GM18858 (cell line): ENCODE measurements around the gene INTS1.
"Not testable (repeated sequence)": the region's sequence is repeated elsewhere in the genome, so short reads cannot be mapped to it uniquely, and the experiment has no call there.

Experiments
- ATAC-seq: cut with Tn5 transposase; IDR thresholded peaks from one replicate; pipeline ENCODE4 v1.9.1; 2021; ENCODE audit not compliant: unreplicated experiment

The INTS1 gene

DNA sequence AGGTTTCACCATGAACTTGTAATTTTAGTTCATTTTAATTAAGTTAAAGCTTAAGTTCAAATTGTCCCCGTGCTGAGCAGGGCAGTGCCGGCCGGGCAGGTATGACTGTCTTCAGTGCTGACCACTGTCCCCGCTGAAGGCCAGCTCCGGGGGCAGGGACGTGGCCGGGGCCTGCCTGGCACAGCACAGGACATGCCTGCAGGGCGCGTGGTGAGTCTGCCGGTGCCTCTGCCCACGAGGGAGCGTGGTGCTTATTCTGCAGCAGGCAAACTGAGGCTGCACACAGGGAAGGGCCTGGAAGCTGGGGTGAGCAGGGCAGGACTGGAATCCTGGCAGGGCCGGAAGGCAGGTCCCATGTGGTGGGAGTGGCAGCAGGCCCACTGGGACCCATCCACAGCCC is 54.7 kb downstream of the INTS1 start:
- no peak for ATAC-seq

DNA sequence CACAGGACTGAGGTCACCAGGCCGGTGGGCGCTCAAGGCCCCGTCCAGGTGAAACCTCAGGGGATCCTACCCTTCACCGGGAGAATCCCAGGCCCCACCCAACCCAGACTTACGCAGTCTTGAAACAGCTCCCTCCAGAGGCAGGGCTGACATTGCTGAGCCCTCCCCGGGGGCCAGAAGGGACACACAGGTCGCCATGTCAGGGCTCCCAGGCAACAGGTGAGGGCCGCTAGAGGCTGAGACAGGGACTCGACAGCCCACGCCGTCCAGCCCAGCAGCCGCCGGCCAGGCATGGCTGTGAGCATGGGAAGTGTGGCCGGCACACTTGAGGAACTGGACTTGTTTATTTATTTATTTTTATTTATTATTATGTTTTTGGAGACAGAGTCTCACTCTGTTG is 55.2 kb downstream of the INTS1 start:
- ATAC-seq, result no peak

DNA sequence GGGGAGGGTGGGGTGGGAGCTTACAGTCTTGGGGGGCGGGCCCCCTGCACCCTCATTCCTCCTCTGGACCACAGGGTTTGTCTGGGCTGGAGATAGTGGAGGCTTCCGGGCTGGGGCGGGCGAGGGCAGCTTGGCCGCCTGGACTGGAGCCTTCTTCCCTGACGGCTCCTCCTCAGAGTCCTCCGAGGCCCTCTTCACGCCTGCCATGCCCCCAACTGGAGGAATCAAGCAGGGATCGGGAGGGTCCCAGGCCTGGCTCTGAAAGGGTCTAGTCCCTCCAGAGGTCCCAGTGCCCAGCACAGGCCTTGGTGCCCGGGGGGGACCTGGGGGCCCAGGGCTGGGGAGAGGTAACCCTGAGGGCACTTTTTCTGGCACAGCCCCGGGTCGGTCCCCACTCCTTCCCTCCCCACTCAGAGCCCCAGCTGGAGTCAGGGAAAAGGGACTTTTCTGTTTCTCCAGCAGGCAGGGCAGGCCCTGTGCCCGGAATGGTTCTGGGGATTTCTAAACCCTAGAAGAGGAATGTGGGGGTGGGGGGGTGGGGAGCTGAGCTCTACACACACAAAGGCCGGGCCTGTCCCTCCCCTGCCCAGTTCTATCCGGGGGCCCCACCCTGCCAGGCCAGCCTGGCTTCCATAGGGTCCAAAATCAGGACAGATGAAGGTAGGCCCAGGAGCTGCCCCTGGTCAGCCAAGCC is 56.5 kb downstream of the INTS1 start:
- no peak for ATAC-seq

DNA sequence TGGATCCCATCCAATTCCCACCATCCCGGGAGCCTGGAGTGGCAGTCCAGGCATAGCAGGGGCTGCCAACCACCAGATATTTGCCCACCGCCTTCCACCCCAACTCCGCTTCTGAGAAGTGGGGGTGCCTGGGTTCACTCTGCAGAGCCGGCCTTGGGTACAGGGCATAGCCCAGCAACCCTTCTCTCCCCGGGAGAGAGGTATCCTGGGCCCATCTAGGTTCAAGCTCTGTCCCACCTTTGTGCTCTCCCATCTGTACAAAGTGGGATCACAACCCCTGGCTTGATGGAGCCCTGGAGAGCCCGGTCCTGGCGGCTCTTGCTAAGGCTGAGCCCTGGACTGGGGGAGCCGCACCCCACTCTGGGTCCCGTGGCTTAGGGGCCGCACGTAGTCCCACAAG is 57.1 kb downstream of the INTS1 start:
- no peak for ATAC-seq

DNA sequence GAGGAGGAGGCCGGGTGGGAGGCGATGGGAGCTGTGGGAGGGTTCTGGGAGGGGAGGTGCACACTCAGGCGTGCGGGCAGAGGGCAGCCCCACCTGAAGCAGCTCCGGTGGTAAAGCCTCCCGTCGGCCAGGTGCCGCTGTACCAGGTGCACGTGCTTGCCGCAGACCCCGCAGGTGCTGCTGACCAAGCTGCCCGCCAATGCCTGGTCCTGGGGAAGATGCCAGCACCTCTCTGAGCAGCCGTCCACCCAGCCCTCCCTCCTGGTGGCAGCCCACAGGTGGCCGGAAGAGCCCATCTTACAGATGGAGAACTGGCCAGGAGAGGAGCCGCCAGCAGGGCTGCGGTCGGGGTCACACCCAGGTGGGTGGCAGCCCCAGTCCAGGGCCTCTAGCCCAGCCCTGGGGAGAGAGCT is 57.6 kb downstream of the INTS1 start:
- ATAC-seq, result no peak

DNA sequence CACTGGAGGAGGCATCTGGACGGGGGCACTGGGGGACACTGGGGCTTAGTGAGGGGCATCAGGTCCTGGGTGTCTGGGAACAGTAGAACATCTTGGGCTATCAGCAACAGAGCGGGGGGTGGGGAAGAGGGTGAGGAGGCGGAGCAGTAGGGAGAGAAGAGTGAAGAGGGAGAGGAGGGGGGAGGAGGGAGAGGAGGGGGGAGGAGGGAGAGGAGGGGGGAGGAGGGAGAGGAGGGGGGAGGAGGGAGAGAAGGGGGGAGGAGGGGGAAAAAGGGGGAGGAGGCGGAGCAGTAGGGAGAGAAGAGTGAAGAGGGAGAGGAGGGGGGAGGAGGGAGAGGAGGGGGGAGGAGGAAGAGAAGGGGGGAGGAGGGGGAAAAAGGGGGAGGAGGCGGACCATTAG is 58.2 kb downstream of the INTS1 start:
- ATAC-seq, result not testable (repeated sequence)

DNA sequence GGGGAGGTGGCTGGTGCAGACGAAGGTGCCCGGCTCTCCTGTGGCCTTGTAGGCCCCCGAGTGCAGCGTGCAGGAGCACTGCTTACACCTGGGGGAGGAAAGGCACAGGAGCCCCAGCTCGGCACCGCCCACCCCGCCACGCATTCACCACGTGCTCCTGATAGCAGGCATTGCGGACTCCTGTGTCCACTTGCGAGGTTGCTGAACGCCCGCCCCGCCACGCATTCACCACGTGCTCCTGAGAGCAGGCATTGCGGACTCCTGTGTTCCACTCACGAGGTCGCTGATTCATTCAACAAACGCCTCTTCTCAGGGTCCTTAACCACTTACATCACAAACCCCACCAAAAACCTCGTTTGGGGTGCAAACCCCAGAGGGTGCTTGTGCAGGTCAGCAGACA is 58.8 kb downstream of the INTS1 start:
- no peak for ATAC-seq

DNA sequence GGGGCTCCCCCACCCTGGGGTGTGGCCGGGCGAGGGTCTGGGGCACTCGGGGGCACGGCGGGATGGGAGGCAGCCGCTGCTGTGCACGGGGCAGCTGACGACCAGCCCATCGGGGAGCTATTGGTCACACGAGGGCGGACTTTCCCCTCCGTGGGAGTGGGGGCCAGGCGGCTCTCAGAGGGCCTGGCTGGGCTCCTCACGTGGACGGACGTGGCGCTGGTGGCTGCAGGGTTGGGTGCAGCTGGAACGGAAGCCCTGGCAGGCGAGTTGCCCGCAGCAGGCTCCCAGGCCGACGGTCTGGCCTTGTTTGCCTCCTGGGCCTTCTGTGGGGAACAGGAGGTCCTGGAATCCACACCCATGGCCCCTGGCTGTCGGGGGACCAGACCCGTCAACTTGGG is 59.3 kb downstream of the INTS1 start:
- ATAC-seq, result no peak

DNA sequence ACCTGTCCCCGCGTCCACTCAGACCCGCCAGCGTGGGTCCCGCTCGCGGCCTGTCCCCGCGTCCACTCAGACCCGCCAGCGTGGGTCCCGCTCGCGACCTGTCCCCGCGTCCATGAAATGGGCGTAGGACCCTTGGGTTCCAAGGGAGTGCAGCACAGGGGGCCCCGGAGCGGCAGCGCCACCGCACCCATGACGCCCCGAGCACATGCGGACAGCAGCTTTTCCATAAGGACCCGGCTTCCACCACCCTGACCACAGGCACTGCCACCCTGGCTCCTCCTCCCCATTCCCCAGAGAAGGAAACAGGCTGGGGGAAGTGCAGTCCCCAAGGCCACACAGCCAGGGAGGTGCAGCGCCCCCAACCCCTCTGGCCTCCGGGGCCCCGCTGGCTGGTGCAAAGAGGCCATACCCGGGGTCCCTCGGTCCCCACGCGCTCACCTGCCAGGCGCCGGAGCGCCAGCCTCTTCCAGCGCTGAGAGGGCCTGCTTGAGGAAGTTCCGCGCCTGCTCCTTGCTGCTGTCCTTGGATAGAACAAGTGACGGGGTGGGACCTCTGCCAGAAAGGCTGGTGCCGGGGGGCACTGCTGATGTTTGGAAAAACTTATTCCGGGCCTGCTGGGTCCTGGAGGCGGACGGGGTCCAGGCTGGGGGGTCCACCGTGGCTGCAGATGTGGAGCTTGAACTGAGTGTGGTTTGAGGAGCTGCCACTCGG is 59.8 kb downstream of the INTS1 start:
- ATAC-seq, result no peak

DNA sequence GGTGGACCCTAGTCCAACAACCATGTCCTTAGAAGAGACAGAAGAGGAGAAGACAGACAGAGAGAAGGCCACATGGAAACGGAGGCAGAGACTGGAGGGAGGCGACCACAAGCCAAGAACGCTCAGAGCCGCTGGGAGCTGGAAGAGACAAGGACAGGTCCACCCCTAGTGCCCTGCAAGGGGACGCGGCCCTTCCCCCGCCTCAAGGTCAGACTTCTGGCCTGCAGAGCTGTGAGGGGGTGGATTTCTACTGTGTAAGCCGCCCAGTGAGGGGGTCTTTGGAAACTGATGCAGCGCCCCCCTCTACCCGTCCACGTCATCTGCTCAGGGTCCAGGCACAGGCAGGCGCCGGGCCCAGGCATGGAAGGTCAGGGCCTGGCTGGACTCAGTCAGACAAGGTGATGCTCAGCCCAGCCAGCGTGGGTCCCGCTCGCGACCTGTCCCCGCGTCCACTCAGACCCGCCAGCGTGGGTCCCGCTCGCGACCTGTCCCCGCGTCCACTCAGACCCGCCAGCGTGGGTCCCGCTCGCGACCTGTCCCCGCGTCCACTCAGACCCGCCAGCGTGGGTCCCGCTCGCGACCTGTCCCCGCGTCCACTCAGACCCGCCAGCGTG is 60.5 kb downstream of the INTS1 start:
- ATAC-seq, result not testable (repeated sequence)

DNA sequence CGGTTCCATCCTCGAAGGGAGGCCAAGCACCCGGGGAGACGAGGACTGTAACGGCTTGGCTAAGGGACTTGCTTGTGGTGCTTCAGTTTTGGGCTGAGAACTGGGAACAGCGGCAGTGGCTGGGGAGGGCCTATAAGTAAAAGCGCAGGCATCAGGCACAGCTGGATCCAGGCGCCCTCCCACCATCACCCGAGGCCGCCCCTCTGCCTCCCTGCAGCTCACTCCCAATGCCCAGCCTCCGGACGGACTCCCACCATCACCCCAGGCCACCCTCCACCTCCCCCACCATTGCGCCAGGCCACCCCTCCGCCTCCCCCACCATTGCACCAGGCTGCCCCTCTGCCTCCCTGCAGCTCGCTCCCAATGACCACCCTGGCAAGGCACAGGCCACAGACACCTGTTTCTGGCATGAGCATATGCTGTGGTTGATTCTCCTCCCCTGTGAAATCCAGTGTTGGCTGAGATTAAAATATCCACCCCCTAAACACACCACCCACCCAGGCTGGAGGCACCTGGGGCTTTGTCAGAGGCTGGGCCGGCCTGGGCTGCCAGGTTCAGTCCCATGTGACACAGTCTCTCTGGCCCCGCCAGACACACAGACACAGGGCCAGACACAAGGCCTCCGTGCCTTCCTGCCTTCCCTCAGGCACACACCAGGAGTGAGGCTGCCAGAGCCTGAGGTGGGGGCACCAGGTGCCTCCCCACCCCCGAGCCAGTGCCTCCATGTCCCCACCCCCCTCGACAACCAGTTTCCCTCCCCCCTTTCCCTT is 61.6 kb downstream of the INTS1 start:
- no peak for ATAC-seq

DNA sequence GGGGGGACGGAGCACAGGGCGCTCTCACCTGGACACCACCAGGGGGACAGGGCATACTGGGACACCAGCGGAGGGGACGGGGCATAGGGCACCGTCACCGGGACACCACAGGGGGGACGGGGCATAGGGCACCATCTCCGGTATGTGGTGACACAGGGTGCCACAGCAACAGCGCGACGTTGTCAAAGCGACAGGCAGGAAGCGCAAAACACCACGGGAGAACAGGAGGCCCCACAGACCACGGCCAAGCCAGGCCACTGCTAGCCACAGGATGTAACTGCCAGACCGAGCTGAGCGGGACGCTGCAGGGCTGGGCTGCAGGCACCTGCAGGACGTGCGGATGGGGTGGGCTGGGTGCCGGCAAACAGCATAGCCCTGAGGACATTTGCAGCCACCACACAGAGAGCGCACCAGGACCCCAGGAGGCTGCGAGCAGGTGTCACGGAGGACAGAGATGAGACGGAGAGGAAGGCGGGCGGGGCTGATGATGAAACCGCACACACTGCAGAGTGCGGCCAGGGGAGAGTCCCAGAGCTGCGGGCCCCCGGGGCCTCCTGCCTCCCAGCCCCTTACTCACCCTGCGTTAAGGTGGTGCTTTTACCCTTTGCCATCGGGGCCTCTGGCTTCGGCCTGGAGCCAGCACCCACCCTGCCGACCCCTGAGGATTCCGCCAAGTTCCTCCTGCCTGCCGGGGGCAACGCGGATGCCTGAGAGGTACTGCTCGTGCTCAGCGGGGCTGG is 62.4 kb downstream of the INTS1 start:
- ATAC-seq, result no peak

DNA sequence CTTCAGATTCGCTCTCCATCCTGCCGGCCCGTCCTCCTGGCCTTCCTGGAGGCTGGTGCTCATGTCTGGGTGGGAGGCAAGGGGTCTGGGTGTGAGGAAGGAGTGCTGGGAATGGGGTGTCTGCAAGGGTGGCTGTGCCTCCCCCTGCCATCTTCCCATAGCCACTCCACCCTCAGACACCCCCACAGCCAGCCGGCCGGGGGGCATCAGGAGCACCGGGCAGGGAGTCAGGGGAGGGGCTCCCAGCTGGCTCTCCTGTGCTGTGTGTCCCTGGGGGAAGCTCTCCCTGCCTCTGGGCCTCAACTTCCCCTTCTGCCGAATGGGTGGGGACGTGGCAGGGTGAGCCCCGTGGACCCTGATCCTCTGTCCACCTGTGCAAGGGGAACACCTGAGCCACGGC is 63.6 kb downstream of the INTS1 start:
- no peak for ATAC-seq

DNA sequence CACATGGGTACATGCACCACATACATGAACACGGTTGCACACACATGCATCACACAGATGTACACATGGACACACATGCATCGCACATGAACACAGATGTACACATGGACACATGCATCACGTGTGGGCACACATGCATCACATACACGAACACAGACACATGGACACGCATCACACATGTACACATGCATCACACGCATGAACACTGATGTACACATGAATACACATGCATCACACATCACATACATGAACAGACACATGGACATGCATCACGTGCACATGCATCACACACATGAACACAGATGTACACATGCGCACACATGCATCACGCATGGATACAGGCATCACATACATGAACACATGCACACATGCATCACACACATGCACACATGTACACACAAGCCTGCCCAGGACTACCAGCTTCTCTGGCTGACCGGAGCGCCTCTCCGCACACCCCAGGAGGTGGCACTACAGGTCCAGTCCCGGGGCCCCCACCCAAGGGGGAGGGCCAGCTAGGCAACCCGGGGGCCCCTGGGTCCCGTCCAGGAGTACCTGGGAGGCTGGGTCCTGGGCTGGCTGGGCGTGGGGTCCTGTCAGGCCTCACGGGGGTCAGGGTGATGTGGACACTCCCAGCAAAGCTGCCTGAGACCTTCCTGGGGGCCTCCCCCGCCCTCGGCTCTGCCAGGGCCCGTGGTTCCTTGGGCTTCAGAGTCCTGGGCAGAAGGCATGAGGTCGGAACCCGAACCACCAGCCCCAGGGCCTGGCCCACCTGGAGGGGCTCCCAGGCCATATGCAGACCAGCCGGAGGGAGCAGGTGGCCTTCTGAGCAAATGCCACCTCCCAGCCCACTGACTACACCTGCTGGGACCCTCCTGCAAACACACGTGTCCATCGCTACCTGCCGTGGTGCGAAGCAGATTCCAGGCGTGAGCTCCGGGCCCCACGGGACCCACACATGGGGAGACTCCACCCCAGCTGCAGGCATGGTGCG is 64.5 kb downstream of the INTS1 start:
- no peak for ATAC-seq

DNA sequence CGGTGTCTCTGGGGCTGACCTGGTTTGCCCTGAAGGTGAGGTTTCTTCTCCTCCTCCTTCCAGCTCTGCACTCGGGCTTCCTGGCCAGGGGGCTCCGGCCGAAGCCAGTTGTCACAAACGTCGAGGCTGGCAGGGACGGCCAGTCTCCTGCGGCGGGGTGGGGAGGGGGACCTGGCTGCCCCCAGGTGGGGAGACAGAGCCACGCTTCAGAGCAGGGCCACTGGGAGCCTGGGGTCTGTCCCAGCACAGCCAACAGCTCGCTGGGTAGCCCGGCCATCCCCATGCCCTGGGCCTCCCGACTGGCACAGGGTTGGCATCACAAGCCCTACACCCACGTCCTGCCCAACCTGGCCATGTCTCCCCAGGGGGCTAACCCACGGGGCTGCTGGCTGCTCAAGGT is 65.4 kb downstream of the INTS1 start:
- ATAC-seq, result no peak

DNA sequence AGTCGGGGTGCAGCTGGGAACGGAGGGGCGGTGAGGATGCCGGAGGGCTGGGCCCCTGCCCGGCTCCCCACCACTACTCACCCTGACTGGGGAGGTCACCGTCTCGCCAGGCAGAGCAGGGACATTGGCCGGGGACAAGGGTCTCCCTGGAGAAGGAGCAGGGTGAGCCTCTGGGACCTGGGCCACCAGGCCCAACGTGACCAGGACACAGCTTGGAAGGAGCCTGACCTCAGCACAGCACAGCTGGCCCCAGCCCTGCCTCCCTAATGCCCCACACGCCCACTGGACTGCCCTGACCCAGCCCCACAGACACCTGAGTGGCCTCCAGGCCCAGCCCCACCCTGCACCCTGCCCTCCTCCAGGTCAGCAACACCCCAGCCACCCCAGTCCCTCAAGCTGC is 66.0 kb downstream of the INTS1 start:
- no peak for ATAC-seq

DNA sequence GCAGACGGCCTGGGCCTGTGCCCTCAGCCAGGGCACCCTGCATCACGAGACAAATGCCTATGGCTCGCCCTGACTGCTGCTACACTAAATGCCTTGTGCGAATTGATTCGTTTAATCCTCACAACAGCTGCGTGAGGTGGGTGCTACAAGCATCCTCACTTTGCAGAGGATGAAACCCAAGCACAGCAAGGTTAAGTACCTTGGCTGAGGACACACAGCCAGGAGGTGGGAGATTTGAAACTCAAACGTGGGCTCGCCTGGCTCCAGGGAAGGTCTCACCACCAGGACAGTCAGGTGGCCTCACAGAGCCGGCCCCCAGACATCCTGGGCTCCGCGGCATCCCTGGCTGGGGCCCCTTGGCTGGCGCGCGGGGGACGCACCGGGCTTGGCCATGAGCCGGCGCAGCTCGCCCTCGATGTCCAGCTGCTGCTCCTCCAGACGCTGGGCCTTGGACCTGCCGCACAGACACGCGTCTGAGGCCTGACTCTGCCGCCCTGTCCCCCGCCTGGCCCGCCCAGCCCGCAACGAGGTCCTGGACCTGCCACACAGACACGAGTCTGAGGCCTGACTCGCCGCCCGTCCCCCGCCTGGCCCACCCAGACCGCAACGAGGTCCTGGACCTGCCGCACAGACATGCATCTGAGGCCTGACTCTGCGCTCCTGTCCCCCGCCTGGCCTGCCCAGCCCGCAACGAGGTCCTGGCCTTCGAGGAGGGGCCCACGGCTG is 66.9 kb downstream of the INTS1 start:
- ATAC-seq, result no peak

DNA sequence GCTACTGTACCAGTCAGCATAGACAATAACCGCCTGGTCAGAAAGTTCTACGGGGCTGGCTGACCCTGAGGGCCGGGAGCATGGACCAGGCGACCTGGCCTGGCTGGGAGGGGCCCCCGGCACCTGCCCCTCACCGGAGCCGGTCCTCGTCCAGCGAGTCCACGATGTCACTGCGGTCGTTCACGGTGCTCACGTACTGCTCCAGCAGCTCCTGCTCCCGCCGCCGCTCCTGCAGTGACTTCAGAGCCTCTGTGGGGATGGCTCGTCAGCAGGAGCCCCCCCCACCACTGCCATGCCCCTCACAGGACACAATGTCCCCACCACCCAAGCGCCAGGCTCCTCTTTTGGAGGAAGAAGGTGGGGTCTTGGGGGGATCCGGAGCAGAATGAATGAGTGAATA is 67.6 kb downstream of the INTS1 start:
- no peak for ATAC-seq
